ENCODE measurements around the gene SYN1. TPM values are rescaled to one million over a fixed set of nuclear protein-coding genes. Genes with fewer than 3 reads are reported as not detected.
A peak's percentile ranks its signal among the peaks of the same experiment; 100 is the strongest.

SYN1 gene
- total and polyA plus RNA-seq, 5 donors from 2014 or later, result 0.18 to 0.34 TPM; not detected in 3

DNA sequence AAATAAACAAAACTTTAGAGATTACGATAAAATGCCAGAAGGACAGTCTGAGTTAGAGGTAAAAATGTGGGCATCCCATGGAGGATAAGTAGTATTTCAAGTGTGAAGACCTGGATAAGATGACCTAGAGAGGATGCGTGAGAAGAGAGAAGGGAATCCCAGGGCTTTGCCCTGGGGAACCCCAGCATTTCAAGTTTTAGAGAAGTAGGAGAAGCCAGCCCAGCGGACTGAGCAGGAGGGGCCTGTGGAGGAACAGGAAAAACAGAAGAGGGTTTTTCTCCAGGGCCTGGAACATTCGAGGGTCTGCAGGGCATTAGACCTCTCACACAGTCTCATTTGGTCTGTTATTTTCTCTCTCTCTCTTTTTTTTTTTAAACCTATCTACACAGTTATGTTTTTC, 13.0 kb upstream of the SYN1 start:
- Mint-ChIP-seq H3K4me3 (peak overlapping the region in 1 of 4 donors; percentile 14), H3K4me1 (peaks cover 0 to 34% (median 11%) of the 10 kb centered on the region in 4 donors), H3K27me3 (no peaks in the 10 kb centered on the region), H3K9me3 (no peaks in the 10 kb centered on the region), H3K27ac (peak overlapping the region; percentile 18 to 87 (median 84)), H3K36me3 (peaks cover 3% of the 10 kb centered on the region)
- ATAC-seq (ENCODE audit: low read depth in 2 of 2) (no peak), DNase-seq (no peak)
- Histone ChIP-seq H3K4me3 (ENCODE audit: low read depth, low read length) (no peak overlapping the region), H3K9me3 (ENCODE audit: control insufficient read depth in 2 of 2, low read length in 2 of 2) (no peaks in the 10 kb centered on the region), H3K36me3 (ENCODE audit: control insufficient read depth, insufficient read depth, low read length) (peaks cover 25% of the 10 kb centered on the region), H3K27ac (ENCODE audit: insufficient read depth, low read length, poor library complexity, severe bottlenecking) (no peak overlapping the region), H3K4me1 (ENCODE audit: control insufficient read depth, insufficient read depth, low read length, poor library complexity, severe bottlenecking) (peaks cover 18% of the 10 kb centered on the region), H3K27me3 (ENCODE audit: control insufficient read depth, insufficient read depth, low read length) (no peaks in the 10 kb centered on the region)

GRCh38 chrX:47631676-47632075, 12.0 kb upstream of the SYN1 start:
- H3K27me3 ChIP-seq (ENCODE audit: control insufficient read depth, insufficient read depth, low read length), result no peaks in the 10 kb centered on the region
- Mint-ChIP-seq H3K9me3 (no peaks in the 10 kb centered on the region), H3K36me3 (peaks cover 2% of the 10 kb centered on the region), H3K27ac (no peak overlapping the region), H3K4me3 (no peak overlapping the region), H3K4me1 (peaks cover 0 to 29% (median 11%) of the 10 kb centered on the region in 4 donors), H3K27me3 (no peaks in the 10 kb centered on the region)
- no peak overlapping the region for H3K4me3 ChIP-seq (ENCODE audit: low read depth, low read length)
- H3K27ac ChIP-seq (ENCODE audit: insufficient read depth, low read length, poor library complexity, severe bottlenecking), result no peak overlapping the region
- no peaks in the 10 kb centered on the region for H3K9me3 ChIP-seq (ENCODE audit: control insufficient read depth in 2 of 2, low read length in 2 of 2)
- H3K4me1 ChIP-seq (ENCODE audit: control insufficient read depth, insufficient read depth, low read length, poor library complexity, severe bottlenecking), result peaks cover 19% of the 10 kb centered on the region
- peaks cover 21% of the 10 kb centered on the region for H3K36me3 ChIP-seq (ENCODE audit: control insufficient read depth, insufficient read depth, low read length)
- no peak for DNase-seq
- no peak for ATAC-seq (ENCODE audit: low read depth in 2 of 2)

DNA sequence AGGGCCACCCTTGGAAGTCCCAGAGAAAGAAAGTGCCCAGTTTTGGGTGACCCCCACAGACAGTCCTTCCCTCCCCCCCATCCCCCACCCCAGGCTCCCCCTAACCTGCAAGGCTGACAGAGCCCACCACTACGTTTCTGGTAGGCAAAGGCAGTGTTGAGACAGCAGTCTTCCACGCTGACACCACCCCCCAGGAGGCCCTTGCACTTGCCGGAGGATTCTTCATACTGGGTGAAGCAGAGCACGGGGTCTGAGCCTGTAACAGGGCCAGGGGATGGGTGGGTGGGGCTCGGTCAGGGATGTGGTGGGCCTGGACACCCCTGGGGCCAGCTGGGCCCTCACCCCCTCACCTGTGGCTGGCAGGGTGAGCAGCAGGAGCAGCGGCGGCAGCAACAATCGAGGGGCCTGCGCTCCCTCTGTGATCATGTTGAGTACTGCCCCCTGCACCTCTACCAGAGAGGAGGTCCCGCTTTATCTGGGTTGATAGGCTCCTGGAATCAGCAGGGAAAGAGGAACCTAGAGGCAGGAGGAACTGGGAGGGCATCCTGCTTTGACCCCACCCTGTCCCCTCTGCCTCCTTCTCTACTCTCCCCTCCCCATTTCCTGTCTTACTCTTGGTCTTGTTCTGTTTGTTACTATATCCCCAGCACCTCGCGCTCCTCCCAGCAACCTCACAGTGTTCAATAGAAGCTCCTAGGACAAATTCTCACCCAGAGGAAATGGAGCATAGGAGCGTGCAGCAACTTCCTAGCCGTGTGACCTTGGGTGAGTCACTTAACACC, 10.0 kb upstream of the SYN1 start, which contains the start of gene CFP:
Gene CFP, minus strand, starts transcription at position 512 of the 782 bp plus-strand sequence. Its CDS starts 86 bp downstream, at position 426.
- Histone ChIP-seq H3K36me3 (ENCODE audit: control insufficient read depth, insufficient read depth, low read length) (peaks cover 6% of the 10 kb centered on the region), H3K4me1 (ENCODE audit: control insufficient read depth, insufficient read depth, low read length, poor library complexity, severe bottlenecking) (peaks cover 19% of the 10 kb centered on the region), H3K27me3 (ENCODE audit: control insufficient read depth, insufficient read depth, low read length) (no peaks in the 10 kb centered on the region), H3K9me3 (ENCODE audit: control insufficient read depth in 2 of 2, low read length in 2 of 2) (no peaks in the 10 kb centered on the region), H3K4me3 (ENCODE audit: low read depth, low read length) (peak within 1 kb of the TSS; percentile 75), H3K27ac (ENCODE audit: insufficient read depth, low read length, poor library complexity, severe bottlenecking) (peak within 1 kb of the TSS; percentile 24)
- DNase-seq (peak in 2 of 3 donors; percentile 21 to 64), ATAC-seq (ENCODE audit: low read depth in 2 of 2) (peak; percentile 72 to 81)
- Mint-ChIP-seq H3K27ac (peak within 1 kb of the TSS; percentile 91 to 99 (median 94)), H3K9me3 (no peaks in the 10 kb centered on the region), H3K4me1 (peaks cover 0 to 30% (median 11%) of the 10 kb centered on the region in 4 donors), H3K4me3 (peak within 1 kb of the TSS; percentile 70 to 87 (median 82)), H3K36me3 (no peaks in the 10 kb centered on the region), H3K27me3 (no peaks in the 10 kb centered on the region)

GRCh38 chrX:47628982-47629381, 9.3 kb upstream of the SYN1 start:
- Histone ChIP-seq H3K27ac (ENCODE audit: insufficient read depth, low read length, poor library complexity, severe bottlenecking) (no peak overlapping the region), H3K36me3 (ENCODE audit: control insufficient read depth, insufficient read depth, low read length) (no peaks in the 10 kb centered on the region), H3K4me3 (ENCODE audit: low read depth, low read length) (peak overlapping the region; percentile 35), H3K4me1 (ENCODE audit: control insufficient read depth, insufficient read depth, low read length, poor library complexity, severe bottlenecking) (peaks cover 19% of the 10 kb centered on the region), H3K9me3 (ENCODE audit: control insufficient read depth in 2 of 2, low read length in 2 of 2) (no peaks in the 10 kb centered on the region), H3K27me3 (ENCODE audit: control insufficient read depth, insufficient read depth, low read length) (no peaks in the 10 kb centered on the region)
- peak in 1 of 3 donors; percentile 45 for DNase-seq
- H3K27ac Mint-ChIP-seq, result peak overlapping the region; percentile 31 to 53 (median 38)
- H3K4me1 Mint-ChIP-seq, result peaks cover 0 to 33% (median 11%) of the 10 kb centered on the region in 4 donors
- ATAC-seq (ENCODE audit: low read depth in 2 of 2), result no peak
- H3K36me3 Mint-ChIP-seq, result no peaks in the 10 kb centered on the region
- no peaks in the 10 kb centered on the region for H3K27me3 Mint-ChIP-seq
- no peaks in the 10 kb centered on the region for H3K9me3 Mint-ChIP-seq
- peak overlapping the region; percentile 52 to 87 (median 78) for H3K4me3 Mint-ChIP-seq

DNA sequence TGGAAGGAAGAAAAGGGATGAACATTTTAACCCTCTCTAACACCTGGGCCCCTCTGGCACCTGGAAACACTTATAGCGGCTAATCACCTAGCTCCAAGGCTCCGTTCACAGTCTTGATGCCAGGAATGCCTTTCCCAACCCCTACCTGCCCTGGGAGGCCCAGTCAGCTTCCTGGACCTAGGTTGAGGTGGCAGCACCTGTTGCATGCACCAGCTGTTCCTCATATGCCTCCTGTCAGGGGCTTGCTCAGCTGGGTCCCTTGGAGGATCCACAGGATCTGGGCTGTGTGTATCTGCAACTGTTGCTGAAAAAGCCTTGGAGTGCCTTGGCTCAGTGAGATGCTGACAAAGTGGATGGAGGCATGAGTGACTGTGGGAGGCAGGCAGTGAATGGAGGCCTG, 5.7 kb upstream of the SYN1 start:
- DNase-seq (no peak), ATAC-seq (ENCODE audit: low read depth in 2 of 2) (no peak)
- peaks cover 0 to under 1% (median 0%) of the 10 kb centered on the region in 7 donors for H3K9me3 Mint-ChIP-seq
- H3K36me3 Mint-ChIP-seq, result no peaks in the 10 kb centered on the region
- Histone ChIP-seq H3K27me3 (ENCODE audit: control insufficient read depth, insufficient read depth, low read length) (no peaks in the 10 kb centered on the region), H3K27ac (ENCODE audit: insufficient read depth, low read length, poor library complexity, severe bottlenecking) (no peak overlapping the region), H3K4me3 (ENCODE audit: low read depth, low read length) (no peak overlapping the region), H3K36me3 (ENCODE audit: control insufficient read depth, insufficient read depth, low read length) (no peaks in the 10 kb centered on the region), H3K9me3 (ENCODE audit: control insufficient read depth in 2 of 2, low read length in 2 of 2) (no peaks in the 10 kb centered on the region), H3K4me1 (ENCODE audit: control insufficient read depth, insufficient read depth, low read length, poor library complexity, severe bottlenecking) (peaks cover 19% of the 10 kb centered on the region)
- H3K27me3 Mint-ChIP-seq, result peaks cover 13% of the 10 kb centered on the region
- peak overlapping the region in 1 of 4 donors; percentile 17 for H3K4me3 Mint-ChIP-seq
- no peak overlapping the region for H3K27ac Mint-ChIP-seq
- peaks cover 0 to 40% (median 21%) of the 10 kb centered on the region in 4 donors for H3K4me1 Mint-ChIP-seq

GRCh38 chrX:47623540-47624027, 3.9 kb upstream of the SYN1 start:
- H3K4me1 Mint-ChIP-seq, result peaks cover 0 to 34% (median 14%) of the 10 kb centered on the region in 4 donors
- H3K4me3 Mint-ChIP-seq, result peak overlapping the region; percentile 82 to 93 (median 89)
- peaks cover 16% of the 10 kb centered on the region for H3K27me3 Mint-ChIP-seq
- Histone ChIP-seq H3K36me3 (ENCODE audit: control insufficient read depth, insufficient read depth, low read length) (no peaks in the 10 kb centered on the region), H3K4me1 (ENCODE audit: control insufficient read depth, insufficient read depth, low read length, poor library complexity, severe bottlenecking) (peaks cover 16% of the 10 kb centered on the region), H3K4me3 (ENCODE audit: low read depth, low read length) (no peak overlapping the region), H3K9me3 (ENCODE audit: control insufficient read depth in 2 of 2, low read length in 2 of 2) (no peaks in the 10 kb centered on the region), H3K27ac (ENCODE audit: insufficient read depth, low read length, poor library complexity, severe bottlenecking) (no peak overlapping the region), H3K27me3 (ENCODE audit: control insufficient read depth, insufficient read depth, low read length) (no peaks in the 10 kb centered on the region)
- DNase-seq, result peak; percentile 27 to 57 (median 50)
- peak overlapping the region in 2 of 3 donors; percentile 46 to 62 for H3K27ac Mint-ChIP-seq
- H3K9me3 Mint-ChIP-seq, result peaks cover 0 to 1% (median 0%) of the 10 kb centered on the region in 7 donors
- peak; percentile 26 to 45 for ATAC-seq (ENCODE audit: low read depth in 2 of 2)
- no peaks in the 10 kb centered on the region for H3K36me3 Mint-ChIP-seq

- H3K9me3 Mint-ChIP-seq, result peaks cover 0 to 1% (median 0%) of the 10 kb centered on the region in 7 donors
- DNase-seq (no peak), ATAC-seq (ENCODE audit: low read depth in 2 of 2) (no peak)
- H3K27me3 Mint-ChIP-seq, result peaks cover 22% of the 10 kb centered on the region
- no peaks in the 10 kb centered on the region for H3K36me3 ChIP-seq (ENCODE audit: control insufficient read depth, insufficient read depth, low read length)
- H3K4me1 ChIP-seq (ENCODE audit: control insufficient read depth, insufficient read depth, low read length, poor library complexity, severe bottlenecking), result peaks cover 13% of the 10 kb centered on the region
- H3K4me3 Mint-ChIP-seq, result peak overlapping the region in 1 of 4 donors; percentile 68
- peaks cover 0 to 31% (median 13%) of the 10 kb centered on the region in 4 donors for H3K4me1 Mint-ChIP-seq
- H3K9me3 ChIP-seq (ENCODE audit: control insufficient read depth in 2 of 2, low read length in 2 of 2), result no peaks in the 10 kb centered on the region
- H3K27ac Mint-ChIP-seq, result no peak overlapping the region
- no peak overlapping the region for H3K4me3 ChIP-seq (ENCODE audit: low read depth, low read length)
- no peaks in the 10 kb centered on the region for H3K36me3 Mint-ChIP-seq
- no peaks in the 10 kb centered on the region for H3K27me3 ChIP-seq (ENCODE audit: control insufficient read depth, insufficient read depth, low read length)
- no peak overlapping the region for H3K27ac ChIP-seq (ENCODE audit: insufficient read depth, low read length, poor library complexity, severe bottlenecking)
These were observed 2.2 kb upstream of the SYN1 start for GRCh38 chrX:47621851-47622250.

All from CD4-positive, CD25-positive, alpha-beta regulatory T cell (primary cell).